WTC11 (cell line): Measurements from ENCODE around the gene KIF5C. TPM values are rescaled to one million over a fixed set of nuclear protein-coding genes. Genes with fewer than 3 reads are reported as not detected.

Experiments used
- ATAC-seq: fragments of 200-7000 bp; cut with Tn5 transposase; 2 replicates; pipeline ENCODE4 v1.10.0; 2021; ENCODE audit warnings: mild to moderate bottlenecking, moderate library complexity
- CTCF ChIA-PET: fragments of 300-600 bp; sonication (Branson Sonifier 250); formaldehyde crosslinking; loops from one replicate; lab custom pipeline; 2021; ENCODE audit warnings: antibody characterized with exemption; lab: Charles Lee
- POLR2A ChIA-PET: fragments of 350-600 bp; sonication (Branson Sonifier 250); formaldehyde crosslinking; loops from one replicate; lab custom pipeline; 2021; ENCODE audit warnings: antibody characterized with exemption; lab: Charles Lee
- DNase-seq: peaks from one replicate; pipeline ENCODE4 v3.0.0; 2021; ENCODE audit warnings: low spot score
- H3K27ac Mint-ChIP-seq: 2 replicates; pipeline ENCODE4 v1.8.0; 2021; ENCODE audit warnings: mixed read lengths
- H3K27me3 Mint-ChIP-seq: 2 replicates; pipeline ENCODE4 v1.8.0; 2021; ENCODE audit warnings: low read depth, mild to moderate bottlenecking, moderate library complexity, mixed read lengths
- H3K36me3 Mint-ChIP-seq: 2 replicates; pipeline ENCODE4 v1.8.0; 2021; ENCODE audit warnings: mixed read lengths
- H3K4me1 Mint-ChIP-seq: 2 replicates; pipeline ENCODE4 v1.8.0; 2022; ENCODE audit warnings: mixed read lengths
- H3K4me3 Mint-ChIP-seq: 2 replicates; pipeline ENCODE4 v1.8.0; 2021; ENCODE audit warnings: mild to moderate bottlenecking, moderate library complexity, mixed read lengths
- H3K9me3 Mint-ChIP-seq: 2 replicates; pipeline ENCODE4 v1.8.0; 2021; ENCODE audit warnings: mixed read lengths
- ATF1 ChIP-seq: sonication (generic); formaldehyde crosslinking; IDR thresholded peaks from 2 replicates; pipeline ENCODE4 v1.8.1; 2023; ENCODE audit warnings: mild to moderate bottlenecking, moderate library complexity, missing genetic modification reagents
- CREM ChIP-seq: sonication (generic); formaldehyde crosslinking; IDR thresholded peaks from 2 replicates; pipeline ENCODE4 v1.8.1; 2022; ENCODE audit warnings: mild to moderate bottlenecking, missing genetic modification reagents, moderate library complexity
- ETV6 ChIP-seq: sonication (generic); formaldehyde crosslinking; IDR thresholded peaks from 2 replicates; pipeline ENCODE4 v1.8.1; 2022; ENCODE audit warnings: mild to moderate bottlenecking, missing genetic modification reagents
- FOXP4 ChIP-seq: sonication (generic); formaldehyde crosslinking; IDR thresholded peaks from 2 replicates; pipeline ENCODE4 v1.8.0; 2022; ENCODE audit warnings: mild to moderate bottlenecking, missing genetic modification reagents
- GRHL2 ChIP-seq: fragments of 250-450 bp; sonication (Bioruptor Pico); IDR thresholded peaks from 2 replicates; pipeline ENCODE4 v1.8.0; 2022; ENCODE audit warnings: mild to moderate bottlenecking, moderate library complexity; ENCODE audit not compliant: insufficient replicate concordance, severe bottlenecking
- IRF2 ChIP-seq: sonication (generic); formaldehyde crosslinking; IDR thresholded peaks from 2 replicates; pipeline ENCODE4 v1.8.0; 2022; ENCODE audit warnings: low read depth, missing genetic modification reagents, borderline replicate concordance
- JAZF1 ChIP-seq: fragments of 250-450 bp; sonication (Bioruptor Pico); IDR thresholded peaks from 2 replicates; pipeline ENCODE4 v1.9.0; 2021; ENCODE audit warnings: moderate library complexity, mild to moderate bottlenecking, inconsistent platforms
- NFE2L1 ChIP-seq: sonication (generic); formaldehyde crosslinking; IDR thresholded peaks from 2 replicates; pipeline ENCODE4 v1.8.1; 2023; ENCODE audit warnings: missing genetic modification reagents
- STAT6 ChIP-seq: sonication (generic); formaldehyde crosslinking; conservative IDR thresholded peaks from 2 replicates; pipeline ENCODE4 v1.8.1; 2023; ENCODE audit warnings: mild to moderate bottlenecking, low read depth, missing genetic modification reagents, moderate library complexity
- TCF7 ChIP-seq: sonication (generic); formaldehyde crosslinking; IDR thresholded peaks from 2 replicates; pipeline ENCODE4 v1.8.0; 2022; ENCODE audit warnings: mild to moderate bottlenecking, low read depth, missing genetic modification reagents, moderate library complexity
- TEAD1 ChIP-seq: sonication (generic); formaldehyde crosslinking; IDR thresholded peaks from 2 replicates; pipeline ENCODE4 v1.8.0; 2022; ENCODE audit warnings: mild to moderate bottlenecking, missing genetic modification reagents
- TP53 ChIP-seq: sonication (generic); formaldehyde crosslinking; IDR thresholded peaks from 2 replicates; pipeline ENCODE4 v1.8.1; 2023; ENCODE audit warnings: mild to moderate bottlenecking, missing genetic modification reagents
- ZNF138 ChIP-seq: sonication (generic); formaldehyde crosslinking; conservative IDR thresholded peaks from 2 replicates; pipeline ENCODE4 v1.8.1; 2022; ENCODE audit warnings: mild to moderate bottlenecking, moderate library complexity, missing genetic modification reagents
- ZNF317 ChIP-seq: sonication (generic); formaldehyde crosslinking; IDR thresholded peaks from 2 replicates; pipeline ENCODE4 v1.8.1; 2023; ENCODE audit warnings: low read depth, mild to moderate bottlenecking, moderate library complexity, missing genetic modification reagents, borderline replicate concordance
- ZNF416 ChIP-seq: fragments of 250-450 bp; sonication (Bioruptor Pico); IDR thresholded peaks from 2 replicates; pipeline ENCODE4 v1.9.0; 2021; ENCODE audit warnings: mild to moderate bottlenecking, inconsistent platforms
- total RNA-seq: library from RNA; stranded (reverse); gene quantifications from 3 replicates; pipeline ENCODE4 v1.2.3, GENCODE V29; 2021
- TF ChIP-seq, protein P1 (sequence below): sonication (generic); formaldehyde crosslinking; IDR thresholded peaks from 2 replicates; pipeline ENCODE4 v1.8.0; 2022; ENCODE audit warnings: mild to moderate bottlenecking, missing genetic modification reagents
- TF ChIP-seq, protein P2 (sequence below): sonication (generic); formaldehyde crosslinking; IDR thresholded peaks from 2 replicates; pipeline ENCODE4 v1.8.0; 2022; ENCODE audit warnings: missing genetic modification reagents
- TF ChIP-seq, protein P3 (sequence below): sonication (generic); formaldehyde crosslinking; IDR thresholded peaks from 2 replicates; pipeline ENCODE4 v1.8.1; 2023; ENCODE audit warnings: mild to moderate bottlenecking, missing genetic modification reagents, borderline replicate concordance

The KIF5C gene
- total RNA-seq, 1 experiment from 2014 or later = 73.5 TPM

DNA sequence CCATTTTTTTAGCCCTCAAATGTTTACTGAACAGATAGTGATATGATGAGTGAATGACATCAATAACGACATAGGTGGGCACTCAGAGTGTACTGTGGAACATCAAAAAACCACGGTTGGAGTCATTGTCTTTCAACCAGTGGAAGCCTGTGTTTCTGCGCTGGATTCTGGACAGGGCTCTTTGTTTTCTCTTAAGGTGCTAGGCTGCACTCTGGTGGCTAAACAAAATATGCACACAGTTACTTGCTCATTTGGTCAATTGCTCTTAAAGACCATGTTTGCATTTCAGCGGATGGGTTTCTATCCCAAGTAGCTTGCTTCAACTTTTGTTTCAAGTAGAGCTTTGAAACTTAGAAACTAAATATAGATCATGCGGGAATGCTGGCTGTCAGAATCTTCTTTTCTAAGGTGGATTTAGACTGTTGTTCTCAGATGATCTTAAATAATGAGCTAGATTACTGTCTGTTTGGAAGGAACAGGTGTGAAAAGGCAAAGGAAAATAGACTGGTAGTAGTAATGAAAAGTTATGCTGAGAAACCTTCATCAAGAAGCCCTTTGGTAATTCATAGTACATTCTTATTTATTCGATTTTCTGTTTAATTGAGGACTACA, 115.0 kb downstream of the KIF5C start:
- Mint-ChIP-seq H3K9me3 (no peaks in the 10 kb centered on the region), H3K27ac (no peak overlapping the region; the same call in 1 of the 2 replicates), H3K36me3 (peaks cover 54% of the 10 kb centered on the region), H3K27me3 (no peaks in the 10 kb centered on the region), H3K4me1 (peaks cover 5% of the 10 kb centered on the region; the same call in 1 of the 2 replicates), H3K4me3 (no peak overlapping the region)
- ChIA-PET CTCF (interaction anchor here (0.7 to 1.5 kb wide), 11 partner anchors 27 to 540 kb away, joined by 3 to 6 read pairs (median 5); partner anchors contain the start of gene EPC2), POLR2A (interaction anchor here (0.6 kb wide), 1 partner anchor 146 kb away, joined by 10 read pairs; no protein-coding TSS in a partner anchor)
- TF ChIP-seq, protein P1, sequence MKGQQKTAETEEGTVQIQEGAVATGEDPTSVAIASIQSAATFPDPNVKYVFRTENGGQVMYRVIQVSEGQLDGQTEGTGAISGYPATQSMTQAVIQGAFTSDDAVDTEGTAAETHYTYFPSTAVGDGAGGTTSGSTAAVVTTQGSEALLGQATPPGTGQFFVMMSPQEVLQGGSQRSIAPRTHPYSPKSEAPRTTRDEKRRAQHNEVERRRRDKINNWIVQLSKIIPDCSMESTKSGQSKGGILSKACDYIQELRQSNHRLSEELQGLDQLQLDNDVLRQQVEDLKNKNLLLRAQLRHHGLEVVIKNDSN = no peak
- TF ChIP-seq ZNF317 (CRISPR knock-in tag) = no peak
- no peak for TF ChIP-seq STAT6 (CRISPR knock-in tag)
- TF ChIP-seq TP53 (CRISPR knock-in tag) = no peak
- TF ChIP-seq GRHL2 (CRISPR knock-in tag) = no peak
- TF ChIP-seq JAZF1 (CRISPR knock-in tag) = no peak
- no peak for TF ChIP-seq NFE2L1 (CRISPR knock-in tag)
- TF ChIP-seq TEAD1 (CRISPR knock-in tag) = no peak
- peak; percentile 93 for ATAC-seq
- DNase-seq = peak; percentile 41

GRCh38 chr2:148990968-148991367, 115.9 kb downstream of the KIF5C start:
- Mint-ChIP-seq H3K9me3 (no peaks in the 10 kb centered on the region), H3K4me3 (no peak overlapping the region), H3K4me1 (peaks cover 5% of the 10 kb centered on the region; the same call in 1 of the 2 replicates), H3K27ac (no peak overlapping the region), H3K27me3 (no peaks in the 10 kb centered on the region), H3K36me3 (peaks cover 55% of the 10 kb centered on the region)
- POLR2A ChIA-PET = interaction anchor here (0.6 kb wide), 1 partner anchor 561 kb away, joined by 5 read pairs; no protein-coding TSS in a partner anchor
- no peak for DNase-seq
- CTCF ChIA-PET = interaction anchor here (0.9 to 1.5 kb wide), 2 partner anchors 26 to 130 kb away, joined by 3 read pairs; no protein-coding TSS in a partner anchor
- TF ChIP-seq TEAD1 (CRISPR knock-in tag) (no peak), IRF2 (CRISPR knock-in tag) (no peak), FOXP4 (CRISPR knock-in tag) (no peak), CREM (CRISPR knock-in tag) (no peak), ZNF416 (CRISPR knock-in tag) (no peak), TCF7 (CRISPR knock-in tag) (no peak), ZNF317 (CRISPR knock-in tag) (no peak), ZNF138 (no peak)
- no peak for ATAC-seq

DNA sequence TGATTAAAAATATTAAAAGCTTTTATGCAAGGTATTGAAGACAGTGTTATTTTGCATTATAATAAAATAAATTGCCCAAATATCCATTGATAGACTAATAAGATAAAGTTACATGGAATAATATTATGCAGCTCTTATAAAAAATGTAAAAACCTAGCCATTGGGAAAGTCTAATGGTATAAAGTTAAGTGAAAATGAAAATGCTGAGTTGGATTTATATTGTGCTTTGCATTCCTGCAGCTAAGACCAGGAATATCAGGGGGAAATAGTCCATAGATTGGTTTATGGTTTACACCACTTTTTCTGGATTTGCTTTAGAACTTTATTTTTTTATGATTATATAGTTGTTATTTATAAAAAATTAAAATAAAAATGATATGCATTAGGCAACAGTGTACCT, 117.4 kb downstream of the KIF5C start:
- ChIA-PET CTCF (no interaction called here), POLR2A (no interaction called here)
- Mint-ChIP-seq H3K27ac (no peak overlapping the region), H3K4me3 (no peak overlapping the region), H3K27me3 (no peaks in the 10 kb centered on the region), H3K4me1 (peaks cover 8% of the 10 kb centered on the region; the same call in 1 of the 2 replicates), H3K9me3 (no peaks in the 10 kb centered on the region), H3K36me3 (peaks cover 53% of the 10 kb centered on the region)
- ATAC-seq (no peak), DNase-seq (no peak)
- TF ChIP-seq ATF1 (CRISPR knock-in tag) (no peak), ETV6 (CRISPR knock-in tag) (no peak)
- TF ChIP-seq, protein P2, sequence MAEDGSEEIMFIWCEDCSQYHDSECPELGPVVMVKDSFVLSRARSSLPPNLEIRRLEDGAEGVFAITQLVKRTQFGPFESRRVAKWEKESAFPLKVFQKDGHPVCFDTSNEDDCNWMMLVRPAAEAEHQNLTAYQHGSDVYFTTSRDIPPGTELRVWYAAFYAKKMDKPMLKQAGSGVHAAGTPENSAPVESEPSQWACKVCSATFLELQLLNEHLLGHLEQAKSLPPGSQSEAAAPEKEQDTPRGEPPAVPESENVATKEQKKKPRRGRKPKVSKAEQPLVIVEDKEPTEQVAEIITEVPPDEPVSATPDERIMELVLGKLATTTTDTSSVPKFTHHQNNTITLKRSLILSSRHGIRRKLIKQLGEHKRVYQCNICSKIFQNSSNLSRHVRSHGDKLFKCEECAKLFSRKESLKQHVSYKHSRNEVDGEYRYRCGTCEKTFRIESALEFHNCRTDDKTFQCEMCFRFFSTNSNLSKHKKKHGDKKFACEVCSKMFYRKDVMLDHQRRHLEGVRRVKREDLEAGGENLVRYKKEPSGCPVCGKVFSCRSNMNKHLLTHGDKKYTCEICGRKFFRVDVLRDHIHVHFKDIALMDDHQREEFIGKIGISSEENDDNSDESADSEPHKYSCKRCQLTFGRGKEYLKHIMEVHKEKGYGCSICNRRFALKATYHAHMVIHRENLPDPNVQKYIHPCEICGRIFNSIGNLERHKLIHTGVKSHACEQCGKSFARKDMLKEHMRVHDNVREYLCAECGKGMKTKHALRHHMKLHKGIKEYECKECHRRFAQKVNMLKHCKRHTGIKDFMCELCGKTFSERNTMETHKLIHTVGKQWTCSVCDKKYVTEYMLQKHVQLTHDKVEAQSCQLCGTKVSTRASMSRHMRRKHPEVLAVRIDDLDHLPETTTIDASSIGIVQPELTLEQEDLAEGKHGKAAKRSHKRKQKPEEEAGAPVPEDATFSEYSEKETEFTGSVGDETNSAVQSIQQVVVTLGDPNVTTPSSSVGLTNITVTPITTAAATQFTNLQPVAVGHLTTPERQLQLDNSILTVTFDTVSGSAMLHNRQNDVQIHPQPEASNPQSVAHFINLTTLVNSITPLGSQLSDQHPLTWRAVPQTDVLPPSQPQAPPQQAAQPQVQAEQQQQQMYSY (CRISPR knock-in tag) = no peak
- TF ChIP-seq, protein P3, sequence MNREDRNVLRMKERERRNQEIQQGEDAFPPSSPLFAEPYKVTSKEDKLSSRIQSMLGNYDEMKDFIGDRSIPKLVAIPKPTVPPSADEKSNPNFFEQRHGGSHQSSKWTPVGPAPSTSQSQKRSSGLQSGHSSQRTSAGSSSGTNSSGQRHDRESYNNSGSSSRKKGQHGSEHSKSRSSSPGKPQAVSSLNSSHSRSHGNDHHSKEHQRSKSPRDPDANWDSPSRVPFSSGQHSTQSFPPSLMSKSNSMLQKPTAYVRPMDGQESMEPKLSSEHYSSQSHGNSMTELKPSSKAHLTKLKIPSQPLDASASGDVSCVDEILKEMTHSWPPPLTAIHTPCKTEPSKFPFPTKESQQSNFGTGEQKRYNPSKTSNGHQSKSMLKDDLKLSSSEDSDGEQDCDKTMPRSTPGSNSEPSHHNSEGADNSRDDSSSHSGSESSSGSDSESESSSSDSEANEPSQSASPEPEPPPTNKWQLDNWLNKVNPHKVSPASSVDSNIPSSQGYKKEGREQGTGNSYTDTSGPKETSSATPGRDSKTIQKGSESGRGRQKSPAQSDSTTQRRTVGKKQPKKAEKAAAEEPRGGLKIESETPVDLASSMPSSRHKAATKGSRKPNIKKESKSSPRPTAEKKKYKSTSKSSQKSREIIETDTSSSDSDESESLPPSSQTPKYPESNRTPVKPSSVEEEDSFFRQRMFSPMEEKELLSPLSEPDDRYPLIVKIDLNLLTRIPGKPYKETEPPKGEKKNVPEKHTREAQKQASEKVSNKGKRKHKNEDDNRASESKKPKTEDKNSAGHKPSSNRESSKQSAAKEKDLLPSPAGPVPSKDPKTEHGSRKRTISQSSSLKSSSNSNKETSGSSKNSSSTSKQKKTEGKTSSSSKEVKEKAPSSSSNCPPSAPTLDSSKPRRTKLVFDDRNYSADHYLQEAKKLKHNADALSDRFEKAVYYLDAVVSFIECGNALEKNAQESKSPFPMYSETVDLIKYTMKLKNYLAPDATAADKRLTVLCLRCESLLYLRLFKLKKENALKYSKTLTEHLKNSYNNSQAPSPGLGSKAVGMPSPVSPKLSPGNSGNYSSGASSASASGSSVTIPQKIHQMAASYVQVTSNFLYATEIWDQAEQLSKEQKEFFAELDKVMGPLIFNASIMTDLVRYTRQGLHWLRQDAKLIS (CRISPR knock-in tag) = no peak
